ENCODE measurements around the gene ASB1.

ASB1 gene

GRCh38 chr2:238444242-238444641 lies 17.5 kb downstream of the ASB1 start:
- DNase-seq (no peak), ATAC-seq (no peak)

- no peak for ATAC-seq
- DNase-seq = no peak
Observed at GRCh38 chr2:238445409-238446190, 18.9 kb downstream of the ASB1 start.

GRCh38 chr2:238446371-238446770 lies 19.6 kb downstream of the ASB1 start:
- DNase-seq = no peak
- no peak for ATAC-seq

GRCh38 chr2:238448031-238448955 lies 21.6 kb downstream of the ASB1 start:
- ATAC-seq = peak; percentile 32
- DNase-seq = no peak

GRCh38 chr2:238449241-238449640 lies 22.5 kb downstream of the ASB1 start:
- ATAC-seq (no peak), DNase-seq (no peak)

- ATAC-seq = no peak
- DNase-seq = no peak
Observed at GRCh38 chr2:238449909-238450417, 23.2 kb downstream of the ASB1 start.

- DNase-seq (no peak), ATAC-seq (no peak)
Observed at GRCh38 chr2:238450440-238450861, 23.7 kb downstream of the ASB1 start.

- ATAC-seq (no peak), DNase-seq (no peak)
Observed at GRCh38 chr2:238453842-238454241, 27.1 kb downstream of the ASB1 start.

GRCh38 chr2:238456449-238456848 lies 29.7 kb downstream of the ASB1 start:
- DNase-seq (no peak), ATAC-seq (no peak)

- DNase-seq (no peak), ATAC-seq (no peak)
Observed at GRCh38 chr2:238456970-238457926, 30.5 kb downstream of the ASB1 start.

GRCh38 chr2:238457927-238458324 lies 31.2 kb downstream of the ASB1 start:
- no peak for ATAC-seq
- DNase-seq = no peak

- DNase-seq = no peak
Observed at GRCh38 chr2:238458651-238459050, 31.9 kb downstream of the ASB1 start.

GRCh38 chr2:238459081-238459629 lies 32.4 kb downstream of the ASB1 start:
- no peak for DNase-seq

More at GRCh38 chr2:238458651-238459050, 31.9 kb downstream of the ASB1 start:
- no peak for ATAC-seq

GRCh38 chr2:238461051-238461450 lies 34.3 kb downstream of the ASB1 start:
- ATAC-seq = no peak
- no peak for DNase-seq

More at GRCh38 chr2:238459081-238459629, 32.4 kb downstream of the ASB1 start:
- ATAC-seq = no peak

GRCh38 chr2:238461491-238461890 lies 34.8 kb downstream of the ASB1 start:
- ATAC-seq = no peak
- DNase-seq = no peak

- DNase-seq = no peak
- no peak for ATAC-seq
Observed at GRCh38 chr2:238461916-238462315, 35.2 kb downstream of the ASB1 start.

GRCh38 chr2:238462782-238463396 lies 36.2 kb downstream of the ASB1 start:
- DNase-seq = no peak
- ATAC-seq = peak; percentile 62

- ATAC-seq (no peak), DNase-seq (no peak)
Observed at GRCh38 chr2:238464389-238464788, 37.7 kb downstream of the ASB1 start.

GRCh38 chr2:238465487-238466242 lies 38.9 kb downstream of the ASB1 start:
- DNase-seq = no peak
- ATAC-seq = no peak

- ATAC-seq = no peak
- no peak for DNase-seq
Observed at GRCh38 chr2:238466243-238466756, 39.6 kb downstream of the ASB1 start.

Measured in stimulated activated naive CD8-positive, alpha-beta T cell treated with anti-CD3 and anti-CD28 coated beads, Interleukin-15, Interleukin-2, amounts not matched to agents 100 U/mL and 50 U/mL, for 24 hours (primary cell).